Measurements from ENCODE around the gene GALNT10. TPM values are rescaled to one million over a fixed set of nuclear protein-coding genes. Genes with fewer than 3 reads are reported as not detected.

GALNT10 gene
- total RNA-seq, 1 donor from 2014 or later = 27.6 TPM

- no peak for DNase-seq (ENCODE audit: low read depth)
- TF ChIP-seq CTCF (IDR thresholded peaks at IDR 0.05; ENCODE audit: insufficient read depth, low read length, poor library complexity, severe bottlenecking) = no peak
- Histone ChIP-seq H3K27me3 (ENCODE audit: control insufficient read depth, insufficient read depth, low read length) (no peaks in the 10 kb centered on the region), H3K4me3 (ENCODE audit: low read depth, low read length) (peak overlapping the region; percentile 60), H3K36me3 (ENCODE audit: control insufficient read depth, insufficient read depth, low read length) (no peaks in the 10 kb centered on the region)
Measured at GRCh38 chr5:154446195-154447088, 255.9 kb downstream of the GALNT10 start.

GRCh38 chr5:154447089-154447725, 256.7 kb downstream of the GALNT10 start:
- H3K27me3 ChIP-seq (ENCODE audit: control insufficient read depth, insufficient read depth, low read length) = no peaks in the 10 kb centered on the region
- H3K36me3 ChIP-seq (ENCODE audit: control insufficient read depth, insufficient read depth, low read length) = no peaks in the 10 kb centered on the region
- TF ChIP-seq CTCF (IDR thresholded peaks at IDR 0.05; ENCODE audit: insufficient read depth, low read length, poor library complexity, severe bottlenecking) = no peak
- DNase-seq (ENCODE audit: low read depth) = no peak
- peak overlapping the region; percentile 60 for H3K4me3 ChIP-seq (ENCODE audit: low read depth, low read length)

- no peak for TF ChIP-seq CTCF (IDR thresholded peaks at IDR 0.05; ENCODE audit: insufficient read depth, low read length, poor library complexity, severe bottlenecking)
- Histone ChIP-seq H3K27me3 (ENCODE audit: control insufficient read depth, insufficient read depth, low read length) (no peaks in the 10 kb centered on the region), H3K4me3 (ENCODE audit: low read depth, low read length) (no peak overlapping the region), H3K36me3 (ENCODE audit: control insufficient read depth, insufficient read depth, low read length) (peaks cover 3% of the 10 kb centered on the region)
- DNase-seq (ENCODE audit: low read depth) = no peak
Measured at GRCh38 chr5:154449786-154450185, 259.3 kb downstream of the GALNT10 start.

GRCh38 chr5:154451957-154452356, 261.4 kb downstream of the GALNT10 start:
- Histone ChIP-seq H3K27me3 (ENCODE audit: control insufficient read depth, insufficient read depth, low read length) (no peaks in the 10 kb centered on the region), H3K36me3 (ENCODE audit: control insufficient read depth, insufficient read depth, low read length) (peaks cover 6% of the 10 kb centered on the region), H3K4me3 (ENCODE audit: low read depth, low read length) (no peak overlapping the region)
- DNase-seq (ENCODE audit: low read depth) = no peak
- TF ChIP-seq CTCF (IDR thresholded peaks at IDR 0.05; ENCODE audit: insufficient read depth, low read length, poor library complexity, severe bottlenecking) = no peak

- no peak for DNase-seq (ENCODE audit: low read depth)
- Histone ChIP-seq H3K27me3 (ENCODE audit: control insufficient read depth, insufficient read depth, low read length) (no peaks in the 10 kb centered on the region), H3K36me3 (ENCODE audit: control insufficient read depth, insufficient read depth, low read length) (peaks cover 6% of the 10 kb centered on the region), H3K4me3 (ENCODE audit: low read depth, low read length) (no peak overlapping the region)
- no peak for TF ChIP-seq CTCF (IDR thresholded peaks at IDR 0.05; ENCODE audit: insufficient read depth, low read length, poor library complexity, severe bottlenecking)
Measured at GRCh38 chr5:154455585-154455984, 265.1 kb downstream of the GALNT10 start.
